PC-9 (cell line): Measurements from ENCODE around the gene CMTR1. TPM values are rescaled to one million over a fixed set of nuclear protein-coding genes. Genes with fewer than 3 reads are reported as not detected.
A peak's percentile ranks its signal among the peaks of the same experiment; 100 is the strongest.

Experiments used
- BruUV-seq: library from RNA; stranded (reverse); fragments of 400-500 nt; replicated peaks from 2 replicates; lab custom pipeline; 2021; lab: Mats Ljungman, UMichigan
- CTCF ChIA-PET: fragments of 300-600 bp; sonication (Branson Sonifier 250); formaldehyde crosslinking; loops from one replicate; lab custom pipeline; 2022; ENCODE audit warnings: antibody characterized with exemption; lab: Charles Lee
- POLR2A ChIA-PET: fragments of 300-600 bp; sonication (Branson Sonifier 250); formaldehyde crosslinking; loops from one replicate; lab custom pipeline; 2022; ENCODE audit warnings: antibody characterized with exemption; ENCODE audit not compliant: unreplicated experiment; lab: Charles Lee
- DNase-seq, 2 experiments: peaks; one replicate each; pipeline versions ENCODE4 v3.0.0 to v3.0.0-alpha.2; 2015 to 2022; ENCODE audit warnings: mixed read lengths in 1 of 2
- H2AFZ ChIP-seq: fragments of 200-600 bp; sonication (generic); 2 replicates; pipeline ENCODE4 v1.8.1; 2017; ENCODE audit warnings: antibody characterized with exemption
- H3F3A ChIP-seq: fragments of 200-600 bp; sonication (generic); 2 replicates; pipeline ENCODE4 v1.8.1; 2017; ENCODE audit warnings: antibody characterized with exemption, mild to moderate bottlenecking, low read depth; ENCODE audit not compliant: insufficient read depth
- H3K27ac ChIP-seq: fragments of 200-600 bp; sonication (generic); 2 replicates; pipeline ENCODE4 v1.6.1; 2016; ENCODE audit warnings: mixed run types
- H3K27me3 ChIP-seq: fragments of 200-600 bp; sonication (generic); 2 replicates; pipeline ENCODE4 v1.6.1; 2016; ENCODE audit warnings: low read depth, mixed run types; ENCODE audit not compliant: insufficient read depth
- H3K36me3 ChIP-seq: fragments of 200-600 bp; sonication (generic); 2 replicates; pipeline ENCODE4 v1.6.1; 2016; ENCODE audit warnings: low read depth, mixed run types
- H3K4me1 ChIP-seq: fragments of 200-600 bp; sonication (generic); replicated peaks from 2 replicates; pipeline ENCODE4 v1.6.1; 2016; ENCODE audit warnings: mixed run types; ENCODE audit not compliant: insufficient read depth
- H3K4me2 ChIP-seq: fragments of 200-600 bp; sonication (generic); 2 replicates; pipeline ENCODE4 v1.6.1; 2017; ENCODE audit warnings: mixed run types
- H3K4me3 ChIP-seq: fragments of 200-600 bp; sonication (generic); 2 replicates; pipeline ENCODE4 v1.6.1; 2016; ENCODE audit warnings: mixed run types
- H3K79me2 ChIP-seq: fragments of 200-600 bp; sonication (generic); 2 replicates; pipeline ENCODE4 v1.6.1; 2017; ENCODE audit warnings: low read depth, mixed run types
- H3K9me2 ChIP-seq: fragments of 200-600 bp; sonication (generic); 2 replicates; pipeline ENCODE4 v1.8.1; 2017; ENCODE audit warnings: mild to moderate bottlenecking; ENCODE audit not compliant: insufficient read depth
- H3K9me3 ChIP-seq: fragments of 200-600 bp; sonication (generic); 2 replicates; pipeline ENCODE4 v1.8.1; 2016; ENCODE audit warnings: low read depth; ENCODE audit not compliant: insufficient read depth
- H4K20me1 ChIP-seq: fragments of 200-600 bp; sonication (generic); 2 replicates; pipeline ENCODE4 v1.8.1; 2017; ENCODE audit not compliant: insufficient read depth
- CTCF ChIP-seq: fragments of 200-600 bp; sonication (generic); conservative IDR thresholded peaks from 2 replicates; pipeline ENCODE4 v1.6.1; 2017; ENCODE audit warnings: mixed run types, antibody characterized with exemption, mild to moderate bottlenecking, moderate library complexity
- EZH2 ChIP-seq: fragments of 200-600 bp; sonication (generic); IDR thresholded peaks from 2 replicates; pipeline ENCODE4 v1.8.0; 2017; ENCODE audit warnings: antibody characterized with exemption, low read depth
- intact Hi-C: fragments of 100-400 bp; cut with micrococcal nuclease; formaldehyde crosslinking; loops from one replicate; pipeline ENCODE4 v1.10.0; 2022; ENCODE audit not compliant: unreplicated experiment
- total RNA-seq: library from RNA; stranded (reverse); gene quantifications from 2 replicates; pipeline ENCODE4 v1.2.3, GENCODE V29; 2021

CMTR1 gene
- total RNA-seq, 1 experiment from 2014 or later, result 28.3 TPM

- CTCF ChIA-PET, result no interaction called here
Measured at GRCh38 chr6:37426945-37427510, 6.0 kb upstream of the CMTR1 start.

GRCh38 chr6:37429352-37429750, 3.7 kb upstream of the CMTR1 start:
- no peak for DNase-seq
- H2AFZ ChIP-seq, result no peak overlapping the region
- peaks cover 11% of the 10 kb centered on the region for H3K79me2 ChIP-seq
- H3K27me3 ChIP-seq, result no peaks in the 10 kb centered on the region
- H3K36me3 ChIP-seq, result no peaks in the 10 kb centered on the region
- no peak overlapping the region for H3K4me2 ChIP-seq
- CTCF ChIA-PET, result no interaction called here
- POLR2A ChIA-PET, result no interaction called here
- H3K4me1 ChIP-seq, result peaks cover 13% of the 10 kb centered on the region
- no peak overlapping the region for H3K27ac ChIP-seq
- intact Hi-C loops, result no loop called here
- H4K20me1 ChIP-seq, result no peaks in the 10 kb centered on the region
- no peaks in the 10 kb centered on the region for H3K9me3 ChIP-seq
- no peak for TF ChIP-seq EZH2
- TF ChIP-seq CTCF, result no peak
- H3F3A ChIP-seq, result no peaks in the 10 kb centered on the region
- no TSS peak for BruUV-seq
- H3K9me2 ChIP-seq, result no peaks in the 10 kb centered on the region
- no peak overlapping the region for H3K4me3 ChIP-seq

More at GRCh38 chr6:37426945-37427510, 6.0 kb upstream of the CMTR1 start:
- POLR2A ChIA-PET, result interaction anchor here (0.5 to 0.7 kb wide), 2 partner anchors 880 to 1296 kb away, joined by 3 to 4 read pairs; no protein-coding TSS in a partner anchor
- no peaks in the 10 kb centered on the region for H3K79me2 ChIP-seq
- no peaks in the 10 kb centered on the region for H3K9me2 ChIP-seq
- H3K4me2 ChIP-seq, result no peak overlapping the region
- no peak overlapping the region for H3K4me3 ChIP-seq
- no peak overlapping the region for H2AFZ ChIP-seq
- DNase-seq, result no peak
- H3K36me3 ChIP-seq, result no peaks in the 10 kb centered on the region
- no peaks in the 10 kb centered on the region for H3K27me3 ChIP-seq
- H4K20me1 ChIP-seq, result no peaks in the 10 kb centered on the region
- no peaks in the 10 kb centered on the region for H3K9me3 ChIP-seq
- BruUV-seq, result no TSS peak
- no peaks in the 10 kb centered on the region for H3F3A ChIP-seq
- H3K4me1 ChIP-seq, result no peaks in the 10 kb centered on the region
- no peak overlapping the region for H3K27ac ChIP-seq
- TF ChIP-seq CTCF (no peak), EZH2 (no peak)
- intact Hi-C loops, result no loop called here

- Histone ChIP-seq H3K4me2 (peak overlapping the region; percentile 99), H3K36me3 (peaks cover 12% of the 10 kb centered on the region; the same call in 1 of the 2 replicates), H4K20me1 (no peaks in the 10 kb centered on the region), H3F3A (no peaks in the 10 kb centered on the region), H3K27me3 (no peaks in the 10 kb centered on the region), H3K9me2 (no peaks in the 10 kb centered on the region), H3K79me2 (peaks cover 21% of the 10 kb centered on the region), H2AFZ (peak overlapping the region; percentile 97), H3K4me3 (peak overlapping the region; percentile 87), H3K4me1 (peaks cover 14% of the 10 kb centered on the region), H3K27ac (no peak overlapping the region), H3K9me3 (no peaks in the 10 kb centered on the region)
- DNase-seq, result no peak
- ChIA-PET POLR2A (interaction anchor here (0.7 to 0.8 kb wide), 2 partner anchors 41 to 1343 kb away, joined by 3 to 7 read pairs; no protein-coding TSS in a partner anchor), CTCF (interaction anchor here (0.6 to 0.9 kb wide), 2 partner anchors 411 to 650 kb away, joined by 3 to 4 read pairs; no protein-coding TSS in a partner anchor)
- TSS peak; percentile 93 for BruUV-seq
- intact Hi-C loops, result no loop called here
- TF ChIP-seq CTCF (no peak), EZH2 (no peak)
Measured at GRCh38 chr6:37432590-37432915, 468 bp upstream of the CMTR1 start.
